HepG2 (cell line): ENCODE measurements around the gene DNMT3A. TPM values are rescaled to one million over a fixed set of nuclear protein-coding genes. Genes with fewer than 3 reads are reported as not detected.

ENCODE experiments used
- ATAC-seq: fragments of 200-7000 bp; cut with Tn5 transposase; 3 replicates; pipeline ENCODE4 v1.9.1; 2020; ENCODE audit warnings: mild to moderate bottlenecking, moderate library complexity
- BruUV-seq: library from RNA; stranded (reverse); fragments of 400-500 nt; replicated peaks from 2 replicates; lab custom pipeline; 2021; lab: Mats Ljungman, UMichigan
- CTCF ChIA-PET: fragments of 300-600 bp; formaldehyde crosslinking; extraction: SDS; loops from one replicate; lab custom pipeline; 2021; ENCODE audit warnings: low total read pairs, inconsistent platforms, low intra/inter-chr PET ratio; lab: Yijun Ruan, JAX
- POLR2A ChIA-PET: fragments of 350-600 bp; sonication (Branson Sonifier 250); formaldehyde crosslinking; loops from one replicate; lab custom pipeline; 2020; ENCODE audit warnings: antibody characterized with exemption, inconsistent platforms; lab: Yijun Ruan, JAX
- DNase-seq: peaks from one replicate; pipeline ENCODE4 v3.0.0-alpha.2; 2015; ENCODE audit warnings: low spot score
- FAIRE-seq: peaks from 3 replicates; lab custom pipeline; 2011; peaks lifted over from hg19 to GRCh38; lab: Jason Lieb, UNC
- H2AFZ ChIP-seq: one replicate; pipeline ENCODE4 v1.6.1; 2011; ENCODE audit warnings: low read length, inconsistent platforms
- H3K27ac ChIP-seq: fragments of 300-600 bp; 3 replicates; pipeline ENCODE4 v1.8.0; 2011; ENCODE audit warnings: mixed run types, mild to moderate bottlenecking, mixed read lengths, low read length, inconsistent platforms; ENCODE audit not compliant: insufficient read depth; ENCODE audit errors: extremely low read length
- H3K27me3 ChIP-seq, 2 experiments: fragments of 200-600 bp in 1 of 2; 2 replicates in 1 of 2; 3 replicates in 1 of 2; pipeline versions ENCODE4 v1.6.0 to v1.8.0; 2011; ENCODE audit warnings: low read length in 2 of 2, mild to moderate bottlenecking in 2 of 2, moderate library complexity in 2 of 2, inconsistent platforms in 1 of 2; ENCODE audit not compliant: insufficient read depth in 2 of 2, control insufficient read depth in 1 of 2
- H3K36me3 ChIP-seq, 2 experiments: fragments of 200-600 bp in 1 of 2; replicated peaks in 1 of 2; 2 replicates in 1 of 2; 3 replicates in 1 of 2; pipeline versions ENCODE4 v1.5.1 to v1.8.0; 2011; ENCODE audit warnings: low read length in 2 of 2, inconsistent platforms in 1 of 2; ENCODE audit not compliant: insufficient read depth in 2 of 2, control insufficient read depth in 1 of 2
- H3K4me1 ChIP-seq: 2 replicates; pipeline ENCODE4 v1.5.1; 2012; ENCODE audit warnings: low read length, inconsistent platforms; ENCODE audit not compliant: insufficient read depth
- H3K4me2 ChIP-seq: 2 replicates; pipeline ENCODE4 v1.6.0; 2011; ENCODE audit warnings: low read depth, low read length, inconsistent platforms
- H3K4me3 ChIP-seq, 3 experiments: fragments of 200-600 bp in 1 of 3; sonication (generic), shearing (Covaris generic) in 1 of 3; replicated peaks in 1 of 3; 2 replicates each; pipeline ENCODE4 v1.5.1; 2011 to 2016; ENCODE audit warnings: low read length in 3 of 3, inconsistent platforms in 2 of 3, low read depth in 2 of 3, mild to moderate bottlenecking in 2 of 3, control low read depth in 1 of 3, mixed read lengths in 1 of 3; ENCODE audit not compliant: insufficient read depth in 1 of 3
- H3K79me2 ChIP-seq: one replicate; pipeline ENCODE4 v1.6.1; 2011; ENCODE audit warnings: low read length, inconsistent platforms; ENCODE audit not compliant: insufficient read depth
- H3K9ac ChIP-seq: 2 replicates; pipeline ENCODE4 v1.6.0; 2011; ENCODE audit warnings: mild to moderate bottlenecking, low read depth, low read length, inconsistent platforms; ENCODE audit not compliant: insufficient read depth
- H3K9me3 ChIP-seq: 2 replicates; pipeline ENCODE4 v1.5.1; 2012; ENCODE audit warnings: mild to moderate bottlenecking, low read length
- H4K20me1 ChIP-seq: 2 replicates; pipeline ENCODE4 v1.6.0; 2011; ENCODE audit warnings: inconsistent platforms, mild to moderate bottlenecking, low read length, moderate library complexity; ENCODE audit not compliant: insufficient read depth
- AHR ChIP-seq: IDR thresholded peaks from 2 replicates; pipeline ENCODE4 v1.6.1; 2018; ENCODE audit warnings: missing genetic modification reagents, missing compliant biosample characterization
- ZBTB33 ChIP-seq: sonication (generic); formaldehyde crosslinking; IDR thresholded peaks from 2 replicates; pipeline ENCODE4 v1.4.0; 2020; ENCODE audit warnings: missing genetic modification reagents
- ZMYM2 ChIP-seq: sonication (generic); formaldehyde crosslinking; IDR thresholded peaks from 2 replicates; pipeline ENCODE4 v1.8.0; 2022; ENCODE audit warnings: mild to moderate bottlenecking, missing genetic modification reagents
- WGBS: methylation state at CpG from one replicate; pipeline ENCODE4 v1.1.6; 2017; ENCODE audit warnings: low lambda C conversion rate; 5-methylcytosine and 5-hydroxymethylcytosine counted together
- in situ Hi-C: cut with HindIII; loops from 2 replicates; pipeline ENCODE4 v1.10.0; 2017; ENCODE audit warnings: low pct_unique_long_range_greater_than_20kb; ENCODE audit not compliant: extremely low pct_ligation_motif_present
- intact Hi-C: fragments of 100-400 bp; cut with micrococcal nuclease; formaldehyde crosslinking; loops from one replicate; pipeline ENCODE4 v1.10.0; 2022; ENCODE audit not compliant: unreplicated experiment
- polyA plus RNA-seq, 8 experiments: library from polyadenylated mRNA; depleted of rRNA in 3 of 8; stranded (reverse) in 7 of 8; unstranded in 1 of 8; fragments of >200 nt; fragmentation: Illumina TruSeq in 4 of 8; extraction: Trizol in 4 of 8; gene quantifications; 2 replicates each; pipeline versions ENCODE4 v1.2.1 to v1.2.3, GENCODE V29; 2011 to 2016; ENCODE audit warnings: low read depth in 4 of 8, missing spikeins in 1 of 8, mixed read lengths in 1 of 8; ENCODE audit not compliant: insufficient read depth in 1 of 8
- total RNA-seq, 5 experiments: library from RNA; depleted of rRNA; stranded (reverse); fragments of >200 nt; fragmentation: Illumina TruSeq; extraction: Trizol; gene quantifications; 2 replicates each; pipeline ENCODE4 v1.2.3, GENCODE V29; 2016; ENCODE audit warnings: low read depth in 1 of 5
- TF ChIP-seq, protein P1 (sequence below): sonication (generic); formaldehyde crosslinking; IDR thresholded peaks from 2 replicates; pipeline ENCODE4 v1.5.0; 2020; ENCODE audit warnings: mild to moderate bottlenecking, missing genetic modification reagents, moderate library complexity
- TF ChIP-seq, protein P2 (sequence below): sonication (generic); formaldehyde crosslinking; IDR thresholded peaks from 2 replicates; pipeline ENCODE4 v1.4.0; 2020; ENCODE audit warnings: missing genetic modification reagents

The DNMT3A gene
- total and polyA plus RNA-seq, 2 of the 13 experiments (the other 11 are each of a cell fraction or from before 2014, with no cell fraction given), result 14.7 to 29.1 TPM

DNA sequence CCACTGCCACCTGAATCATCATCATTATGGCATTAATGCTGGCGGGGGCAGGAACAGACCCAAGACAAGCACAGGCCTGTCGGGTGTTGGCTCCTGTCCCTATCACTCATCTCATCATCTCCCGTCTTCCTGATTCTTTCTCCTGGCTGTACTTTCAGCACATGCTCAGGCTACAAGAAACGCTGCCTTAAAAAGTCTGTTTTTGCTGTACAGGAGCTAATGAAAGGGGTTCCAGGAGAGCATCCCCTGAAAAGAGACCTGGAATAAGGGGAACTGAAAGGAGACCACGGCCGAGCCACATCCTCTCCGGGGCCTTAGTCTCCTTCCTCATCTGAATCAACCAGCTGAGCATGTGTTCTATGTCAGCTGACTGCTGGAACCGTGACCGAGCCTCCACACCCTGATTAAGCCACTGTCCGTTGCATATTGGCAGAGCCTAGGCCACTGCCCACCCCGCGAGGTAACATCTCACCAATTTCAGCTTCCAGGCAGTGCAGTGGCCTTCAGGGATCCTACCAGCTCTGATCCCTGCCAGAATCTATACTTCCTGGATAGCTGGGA, 62.6 kb downstream of the DNMT3A start:
- intact Hi-C loops (no loop called here), in situ Hi-C loops (no loop called here)
- no TSS peak for BruUV-seq
- CTCF ChIA-PET, result no interaction called here
- POLR2A ChIA-PET, result interaction anchor here (1.5 kb wide), 1 partner anchor 27 kb away, joined by 6 read pairs; no protein-coding TSS in a partner anchor
- H3K9me3 ChIP-seq, result no peaks in the 10 kb centered on the region
- no peak for TF ChIP-seq ZMYM2
- 0 out of 2 replicates have a peak, but pooled peaks have one; percentile 14 for TF ChIP-seq AHR (CRISPR knock-in tag)
- DNase-seq (no peak), FAIRE-seq (no peak), ATAC-seq (no peak; the same call in 2 of the 3 replicates)
- no peaks in the 10 kb centered on the region for H3K27me3 ChIP-seq
- no peaks in the 10 kb centered on the region for H3K79me2 ChIP-seq
- peaks cover 46% of the 10 kb centered on the region for H3K4me1 ChIP-seq
- no peaks in the 10 kb centered on the region for H4K20me1 ChIP-seq
- H3K4me2 ChIP-seq, result no peak overlapping the region; the same call in 1 of the 2 replicates
- WGBS, result 82% methylated on average over 9 of the region's 12 CpGs
- no peak overlapping the region for H2AFZ ChIP-seq
- no peak overlapping the region for H3K27ac ChIP-seq
- no peaks in the 10 kb centered on the region for H3K36me3 ChIP-seq
- H3K4me3 ChIP-seq, result no peak overlapping the region
- H3K9ac ChIP-seq, result no peak overlapping the region

DNA sequence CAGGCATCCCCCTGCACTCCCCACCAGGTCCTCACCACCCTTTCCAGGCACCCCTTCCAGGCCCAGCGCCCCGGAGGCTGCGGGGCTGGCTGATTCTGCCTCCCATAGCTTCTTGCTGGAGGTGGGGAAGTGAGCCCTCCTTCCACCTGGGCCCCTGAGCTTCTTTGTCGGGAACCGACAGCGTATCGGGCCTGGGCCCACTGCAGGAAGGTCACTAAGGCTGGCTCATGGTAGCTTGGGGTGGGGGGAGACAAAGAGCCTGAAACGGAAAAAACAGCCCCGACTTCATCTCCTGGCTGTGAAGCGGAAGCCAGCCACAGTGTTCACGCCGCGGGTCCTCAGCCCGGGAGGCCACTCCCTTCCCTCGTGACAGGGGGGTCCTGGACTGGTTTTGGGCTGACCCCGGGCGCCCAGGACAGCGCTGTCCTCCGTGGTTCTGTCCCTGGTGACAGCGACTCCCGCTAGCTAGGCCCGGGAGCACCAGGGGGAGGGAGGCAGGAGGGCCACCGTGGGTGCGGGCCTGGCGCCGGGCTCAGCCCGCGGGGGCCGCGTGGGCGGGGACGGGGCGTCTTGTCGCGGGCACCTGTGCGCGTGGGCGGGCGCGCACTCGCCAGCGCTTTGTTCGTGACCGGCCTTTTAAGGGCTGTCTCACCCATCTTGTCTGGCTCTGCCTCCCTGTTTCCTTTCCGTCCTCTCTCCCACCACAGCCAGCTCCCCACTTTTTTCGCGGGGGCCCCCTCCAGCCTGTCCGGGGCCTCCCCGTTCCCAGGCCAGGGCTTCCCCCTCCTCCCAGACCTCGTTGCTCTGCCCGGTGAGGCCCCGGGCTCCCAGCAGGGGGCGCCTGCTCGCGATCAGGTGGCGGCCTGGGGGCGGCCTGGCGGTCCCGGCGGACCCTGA, 64.9 kb downstream of the DNMT3A start:
- no peak overlapping the region for H2AFZ ChIP-seq
- H3K79me2 ChIP-seq, result no peaks in the 10 kb centered on the region
- POLR2A ChIA-PET, result interaction anchor here (1.4 kb wide), 1 partner anchor 25 kb away, joined by 4 read pairs; no protein-coding TSS in a partner anchor
- H3K4me1 ChIP-seq, result peaks cover 58% of the 10 kb centered on the region
- H3K4me3 ChIP-seq, result no peak overlapping the region
- H3K36me3 ChIP-seq, result no peaks in the 10 kb centered on the region
- H3K9me3 ChIP-seq, result no peaks in the 10 kb centered on the region
- DNase-seq, result no peak
- intact Hi-C loops, result no loop called here
- in situ Hi-C loops, result no loop called here
- TF ChIP-seq, protein P1, sequence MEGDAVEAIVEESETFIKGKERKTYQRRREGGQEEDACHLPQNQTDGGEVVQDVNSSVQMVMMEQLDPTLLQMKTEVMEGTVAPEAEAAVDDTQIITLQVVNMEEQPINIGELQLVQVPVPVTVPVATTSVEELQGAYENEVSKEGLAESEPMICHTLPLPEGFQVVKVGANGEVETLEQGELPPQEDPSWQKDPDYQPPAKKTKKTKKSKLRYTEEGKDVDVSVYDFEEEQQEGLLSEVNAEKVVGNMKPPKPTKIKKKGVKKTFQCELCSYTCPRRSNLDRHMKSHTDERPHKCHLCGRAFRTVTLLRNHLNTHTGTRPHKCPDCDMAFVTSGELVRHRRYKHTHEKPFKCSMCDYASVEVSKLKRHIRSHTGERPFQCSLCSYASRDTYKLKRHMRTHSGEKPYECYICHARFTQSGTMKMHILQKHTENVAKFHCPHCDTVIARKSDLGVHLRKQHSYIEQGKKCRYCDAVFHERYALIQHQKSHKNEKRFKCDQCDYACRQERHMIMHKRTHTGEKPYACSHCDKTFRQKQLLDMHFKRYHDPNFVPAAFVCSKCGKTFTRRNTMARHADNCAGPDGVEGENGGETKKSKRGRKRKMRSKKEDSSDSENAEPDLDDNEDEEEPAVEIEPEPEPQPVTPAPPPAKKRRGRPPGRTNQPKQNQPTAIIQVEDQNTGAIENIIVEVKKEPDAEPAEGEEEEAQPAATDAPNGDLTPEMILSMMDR (CRISPR knock-in tag), result peak; percentile 19; the same call in 1 of the 2 replicates
- peak; percentile 93 for TF ChIP-seq ZBTB33 (CRISPR knock-in tag)
- TF ChIP-seq, protein P2, sequence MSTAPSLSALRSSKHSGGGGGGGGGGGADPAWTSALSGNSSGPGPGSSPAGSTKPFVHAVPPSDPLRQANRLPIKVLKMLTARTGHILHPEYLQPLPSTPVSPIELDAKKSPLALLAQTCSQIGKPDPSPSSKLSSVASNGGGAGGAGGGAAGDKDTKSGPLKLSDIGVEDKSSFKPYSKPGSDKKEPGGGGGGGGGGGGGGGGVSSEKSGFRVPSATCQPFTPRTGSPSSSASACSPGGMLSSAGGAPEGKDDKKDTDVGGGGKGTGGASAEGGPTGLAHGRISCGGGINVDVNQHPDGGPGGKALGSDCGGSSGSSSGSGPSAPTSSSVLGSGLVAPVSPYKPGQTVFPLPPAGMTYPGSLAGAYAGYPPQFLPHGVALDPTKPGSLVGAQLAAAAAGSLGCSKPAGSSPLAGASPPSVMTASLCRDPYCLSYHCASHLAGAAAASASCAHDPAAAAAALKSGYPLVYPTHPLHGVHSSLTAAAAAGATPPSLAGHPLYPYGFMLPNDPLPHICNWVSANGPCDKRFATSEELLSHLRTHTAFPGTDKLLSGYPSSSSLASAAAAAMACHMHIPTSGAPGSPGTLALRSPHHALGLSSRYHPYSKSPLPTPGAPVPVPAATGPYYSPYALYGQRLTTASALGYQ (CRISPR knock-in tag), result no peak
- TF ChIP-seq, all 625 proteins: peak for 2
- ATAC-seq, result no peak
- Histone ChIP-seq H3K27me3 (no peaks in the 10 kb centered on the region), H3K9ac (no peak overlapping the region), H3K27ac (no peak overlapping the region), H3K4me2 (no peak overlapping the region), H4K20me1 (no peaks in the 10 kb centered on the region)
- WGBS, result 92% methylated on average over 54 of the region's 60 CpGs
- BruUV-seq, result no TSS peak
- CTCF ChIA-PET, result no interaction called here
- no peak for FAIRE-seq
